ENCODE measurements around the gene CAMKMT.

DNA sequence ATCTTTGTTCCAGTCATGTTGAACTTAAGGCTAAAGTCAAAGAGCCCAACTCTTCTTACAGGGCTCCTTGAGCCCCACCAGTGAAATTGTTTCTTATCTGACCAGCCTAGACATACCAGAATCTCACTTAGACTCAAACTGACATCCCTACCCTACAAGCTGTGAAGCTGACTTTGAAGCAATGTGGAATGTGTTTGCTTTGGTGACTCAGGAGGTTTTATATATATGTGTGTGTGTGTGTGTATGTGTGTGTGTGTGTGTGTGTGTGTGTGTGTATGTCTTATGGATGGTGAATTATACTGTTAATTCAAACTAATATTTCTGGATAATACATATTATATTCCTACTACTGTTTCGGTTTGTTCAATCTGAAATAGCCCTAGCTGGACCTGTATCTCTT is 67.3 kb downstream of the CAMKMT start:
- TF ChIP-seq, protein P1, sequence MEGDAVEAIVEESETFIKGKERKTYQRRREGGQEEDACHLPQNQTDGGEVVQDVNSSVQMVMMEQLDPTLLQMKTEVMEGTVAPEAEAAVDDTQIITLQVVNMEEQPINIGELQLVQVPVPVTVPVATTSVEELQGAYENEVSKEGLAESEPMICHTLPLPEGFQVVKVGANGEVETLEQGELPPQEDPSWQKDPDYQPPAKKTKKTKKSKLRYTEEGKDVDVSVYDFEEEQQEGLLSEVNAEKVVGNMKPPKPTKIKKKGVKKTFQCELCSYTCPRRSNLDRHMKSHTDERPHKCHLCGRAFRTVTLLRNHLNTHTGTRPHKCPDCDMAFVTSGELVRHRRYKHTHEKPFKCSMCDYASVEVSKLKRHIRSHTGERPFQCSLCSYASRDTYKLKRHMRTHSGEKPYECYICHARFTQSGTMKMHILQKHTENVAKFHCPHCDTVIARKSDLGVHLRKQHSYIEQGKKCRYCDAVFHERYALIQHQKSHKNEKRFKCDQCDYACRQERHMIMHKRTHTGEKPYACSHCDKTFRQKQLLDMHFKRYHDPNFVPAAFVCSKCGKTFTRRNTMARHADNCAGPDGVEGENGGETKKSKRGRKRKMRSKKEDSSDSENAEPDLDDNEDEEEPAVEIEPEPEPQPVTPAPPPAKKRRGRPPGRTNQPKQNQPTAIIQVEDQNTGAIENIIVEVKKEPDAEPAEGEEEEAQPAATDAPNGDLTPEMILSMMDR (IDR thresholded peaks at IDR 0.05): no peak
- TF ChIP-seq POLR2A (IDR thresholded peaks at IDR 0.05) (no peak), POLR2AphosphoS5 (IDR thresholded peaks at IDR 0.05) (no peak), EP300 (IDR thresholded peaks at IDR 0.05) (no peak)
